Kidney tubule cell (primary cell): ENCODE data around the gene CCR5.
"Not testable (repeated sequence)": the region's sequence is repeated elsewhere in the genome, so short reads cannot be mapped to it uniquely, and the experiment has no call there.

Experiments
- DNase-seq: peaks from one replicate; pipeline ENCODE4 v3.0.0-alpha.2; 2018; ENCODE audit warnings: low spot score

The CCR5 gene

GRCh38 chr3:46386205-46386604 is 15.5 kb downstream of the CCR5 start:
- peak; percentile 95 for DNase-seq

DNA sequence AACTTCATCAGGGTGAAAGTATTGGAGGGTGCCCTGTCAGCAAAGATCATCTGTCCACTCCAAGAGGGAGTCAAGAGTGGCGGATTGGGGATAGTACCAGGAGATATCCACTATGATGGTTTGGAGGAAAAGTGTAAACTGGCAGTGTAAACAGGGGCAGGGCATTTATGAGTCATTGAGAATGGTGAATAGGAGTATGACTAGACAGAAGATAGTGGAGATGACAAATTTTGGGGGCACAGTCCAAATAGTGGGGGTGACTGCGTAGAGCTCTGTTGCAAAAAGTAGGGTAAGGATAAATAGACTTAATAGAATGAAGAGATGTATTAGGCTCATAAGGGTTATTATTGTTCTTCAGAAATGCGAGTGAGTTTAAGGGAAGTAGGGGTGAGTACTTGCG is 18.1 kb downstream of the CCR5 start:
- DNase-seq: not testable (repeated sequence)

DNA sequence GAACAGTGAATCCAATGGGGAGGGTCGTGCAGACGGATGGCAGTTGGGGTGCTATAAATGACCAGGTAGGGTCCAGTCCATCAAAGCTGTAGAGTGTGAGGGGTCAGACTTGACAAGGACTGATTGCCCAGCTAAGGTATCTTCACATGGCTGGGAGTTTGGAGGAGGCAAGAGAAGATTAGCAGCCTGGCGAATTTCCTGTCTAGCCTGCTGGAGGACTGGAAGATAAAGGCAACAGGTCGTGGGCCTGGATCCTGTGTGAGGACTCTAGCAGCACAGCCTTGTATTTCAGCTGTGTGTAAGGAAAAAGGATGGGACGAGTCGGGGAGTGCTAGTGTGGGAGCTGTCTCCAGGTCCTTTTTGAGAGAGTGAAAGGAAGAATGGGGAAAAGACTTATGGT is 18.6 kb downstream of the CCR5 start:
- DNase-seq: no peak

DNA sequence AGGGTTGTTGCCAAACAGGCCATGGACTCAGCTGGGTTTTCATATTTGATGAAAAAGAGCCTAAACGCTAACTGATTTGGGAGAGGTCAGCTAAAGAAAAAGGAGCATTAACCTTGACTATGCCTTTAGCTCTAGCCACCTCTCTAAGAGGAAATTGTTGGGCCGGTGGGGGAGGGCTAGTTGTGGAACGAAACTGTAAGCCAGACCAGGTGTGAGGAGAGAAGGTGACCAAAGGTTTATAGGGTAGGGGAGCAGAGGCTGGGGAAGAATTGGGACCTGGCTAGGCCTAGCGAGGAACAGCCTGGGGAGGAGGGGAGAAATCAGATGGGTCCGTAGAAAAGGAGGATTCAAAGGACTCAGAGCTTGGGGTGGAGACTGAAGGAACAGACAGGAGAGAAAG is 20.8 kb downstream of the CCR5 start:
- not testable (repeated sequence) for DNase-seq

- no peak for DNase-seq
Observed at GRCh38 chr3:46393011-46393410, 22.3 kb downstream of the CCR5 start.

- peak; percentile 34 for DNase-seq
Observed at GRCh38 chr3:46393554-46394434, 23.0 kb downstream of the CCR5 start.

GRCh38 chr3:46395210-46395661 is 24.5 kb downstream of the CCR5 start:
- no peak for DNase-seq

DNA sequence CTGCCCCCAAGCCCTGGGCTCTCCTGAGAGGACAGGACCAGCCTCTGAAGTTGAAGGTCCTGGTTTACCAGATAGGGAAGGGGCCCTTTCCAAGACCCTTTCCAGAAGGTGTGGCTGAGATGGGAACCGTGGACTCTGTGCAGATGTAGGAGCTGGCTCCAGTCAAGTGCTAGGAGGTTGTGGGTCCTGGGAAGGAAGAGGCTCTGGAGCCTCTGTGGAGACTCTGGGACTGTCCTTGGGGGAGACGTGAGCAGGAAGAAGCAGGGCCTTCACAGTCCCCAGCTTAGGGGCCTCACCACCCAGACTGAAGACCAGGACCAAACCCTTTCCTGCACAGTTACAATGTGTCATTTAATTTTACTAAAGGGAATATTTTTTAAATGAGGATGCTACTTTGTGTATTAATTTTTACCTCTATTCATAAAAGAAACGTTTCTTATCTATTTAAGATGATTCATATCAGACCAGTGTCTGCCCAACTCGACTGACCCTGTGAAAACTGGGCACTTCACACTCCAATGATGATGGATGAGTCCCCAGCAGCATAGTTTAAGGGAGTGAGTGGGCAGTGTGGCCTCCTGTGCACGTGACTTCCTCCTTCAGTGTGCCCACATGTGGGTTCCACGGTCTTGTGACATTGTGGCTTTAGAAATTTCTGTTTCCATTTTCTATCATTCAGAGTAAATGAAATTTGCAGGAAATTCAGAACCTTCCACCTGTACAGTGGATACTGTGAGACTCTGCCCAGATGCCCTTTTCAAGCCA is 25.2 kb downstream of the CCR5 start:
- DNase-seq: peak; percentile 35

DNA sequence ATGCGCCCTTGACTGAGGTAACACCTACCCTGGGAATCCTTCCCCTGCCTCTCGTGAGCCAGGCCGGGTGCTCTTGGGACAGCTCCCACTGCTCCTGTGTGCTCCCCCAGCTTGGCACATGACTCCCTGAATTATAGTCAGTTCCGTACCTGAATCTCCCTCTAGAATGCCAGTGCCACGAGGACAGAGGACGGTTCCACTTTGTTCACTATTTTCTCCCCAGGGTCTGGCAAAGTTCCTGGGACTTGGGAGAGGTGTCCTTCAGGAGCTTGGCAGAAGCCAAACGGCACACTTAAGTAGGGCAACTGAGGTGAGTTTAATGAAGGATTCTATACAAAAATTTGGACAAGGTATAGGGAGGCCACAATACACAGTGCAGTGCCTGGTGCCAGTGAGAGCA is 26.4 kb downstream of the CCR5 start:
- DNase-seq: no peak

DNA sequence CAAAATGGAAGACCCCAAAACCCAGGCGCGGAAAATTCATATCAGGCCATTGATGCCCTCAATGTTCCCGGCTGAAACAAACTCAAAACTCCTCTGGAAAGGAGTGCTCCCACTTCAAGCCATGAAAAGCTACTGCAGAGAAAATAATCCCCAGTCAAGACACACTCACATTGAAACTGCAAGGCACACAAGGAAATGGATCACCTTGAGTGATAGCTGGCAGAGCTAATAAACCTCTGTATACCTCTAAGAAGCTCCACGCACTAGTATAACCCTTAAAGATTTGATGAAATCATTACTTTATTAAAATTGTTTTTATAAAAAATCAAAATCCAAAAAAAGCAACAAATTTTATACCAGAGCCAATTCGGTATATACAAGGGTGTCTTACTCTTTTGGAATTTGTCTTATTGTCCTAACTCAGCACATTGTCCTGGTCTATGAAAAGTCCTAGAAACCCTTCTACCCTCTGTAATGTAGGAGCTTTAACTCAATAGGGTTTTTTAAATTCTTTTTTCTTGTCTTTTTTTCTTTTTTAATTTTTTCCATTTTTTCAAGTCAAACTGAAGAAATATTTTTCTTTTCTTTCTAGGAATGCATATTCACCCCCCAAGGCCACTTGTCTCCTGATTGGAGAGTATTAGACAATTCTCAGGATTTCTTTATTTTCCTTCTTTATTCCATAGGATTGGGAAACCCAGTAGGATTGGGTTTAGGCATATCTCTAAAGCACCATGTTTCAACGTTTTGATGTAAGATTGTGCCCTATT is 27.6 kb downstream of the CCR5 start:
- DNase-seq: no peak

DNA sequence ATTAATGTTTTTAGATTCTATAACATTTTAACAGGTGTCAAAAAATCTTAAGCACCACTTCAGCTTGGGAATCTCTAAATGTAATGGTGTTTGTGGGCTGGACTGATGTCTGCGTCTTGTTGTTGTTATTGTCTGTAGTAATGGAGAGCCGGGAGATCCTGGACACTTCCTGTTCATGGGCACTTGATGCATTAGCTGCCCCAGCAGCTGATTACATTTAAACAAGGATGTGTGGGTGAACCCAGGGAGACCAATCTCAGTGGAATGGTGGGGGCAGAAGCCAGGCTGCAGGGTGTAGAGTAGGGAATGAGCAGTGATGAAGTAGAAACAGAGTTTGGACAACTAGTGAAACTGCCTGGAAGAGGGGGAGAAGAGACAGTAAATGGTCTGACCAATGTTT is 28.4 kb downstream of the CCR5 start:
- DNase-seq: no peak

DNA sequence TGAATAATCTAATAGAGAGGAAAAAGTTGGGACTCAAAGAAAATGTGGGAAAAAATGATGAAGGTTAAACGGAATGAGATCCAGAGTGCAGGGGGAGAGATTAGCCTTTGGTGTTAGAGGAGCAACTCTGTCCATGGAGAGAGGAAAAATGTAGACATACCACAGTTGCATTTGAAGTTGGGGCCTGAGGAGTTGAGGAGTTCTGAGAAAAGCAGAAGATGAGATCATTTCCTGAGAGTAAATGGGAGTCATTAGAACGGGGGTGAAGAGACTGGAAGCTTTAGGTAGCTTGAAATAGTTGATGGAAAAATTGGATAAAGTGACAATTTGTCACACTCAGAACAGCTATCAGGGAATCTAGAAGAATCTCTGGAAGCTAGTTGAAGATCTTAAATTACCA is 28.8 kb downstream of the CCR5 start:
- DNase-seq: no peak

- no peak for DNase-seq
Observed at GRCh38 chr3:46400000-46400734, 29.4 kb downstream of the CCR5 start.

GRCh38 chr3:46400846-46401245 is 30.1 kb downstream of the CCR5 start:
- no peak for DNase-seq

- DNase-seq: no peak
Observed at GRCh38 chr3:46401579-46401978, 30.8 kb downstream of the CCR5 start.

- not testable (repeated sequence) for DNase-seq
Observed at GRCh38 chr3:46402902-46403301, 32.2 kb downstream of the CCR5 start.

- peak; percentile 50 for DNase-seq
Observed at GRCh38 chr3:46405301-46406019, 34.7 kb downstream of the CCR5 start.

DNA sequence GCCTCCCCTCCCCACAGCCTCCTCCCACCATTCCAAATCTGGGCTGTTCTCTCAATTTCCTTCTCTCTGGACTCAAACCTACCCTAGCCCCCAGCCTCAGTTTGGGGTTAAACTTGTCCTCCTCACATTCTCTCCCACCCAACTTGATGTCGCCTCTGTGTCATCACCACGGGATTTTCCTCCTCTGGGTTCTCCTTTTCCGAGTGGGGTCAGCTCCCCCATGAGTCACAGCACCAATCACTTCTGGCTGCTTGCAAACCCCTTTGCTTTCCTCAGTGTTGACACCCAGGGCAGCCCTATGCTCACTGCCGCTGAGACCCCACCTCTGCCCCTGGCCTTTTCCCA is 35.7 kb downstream of the CCR5 start:
- DNase-seq: no peak

DNA sequence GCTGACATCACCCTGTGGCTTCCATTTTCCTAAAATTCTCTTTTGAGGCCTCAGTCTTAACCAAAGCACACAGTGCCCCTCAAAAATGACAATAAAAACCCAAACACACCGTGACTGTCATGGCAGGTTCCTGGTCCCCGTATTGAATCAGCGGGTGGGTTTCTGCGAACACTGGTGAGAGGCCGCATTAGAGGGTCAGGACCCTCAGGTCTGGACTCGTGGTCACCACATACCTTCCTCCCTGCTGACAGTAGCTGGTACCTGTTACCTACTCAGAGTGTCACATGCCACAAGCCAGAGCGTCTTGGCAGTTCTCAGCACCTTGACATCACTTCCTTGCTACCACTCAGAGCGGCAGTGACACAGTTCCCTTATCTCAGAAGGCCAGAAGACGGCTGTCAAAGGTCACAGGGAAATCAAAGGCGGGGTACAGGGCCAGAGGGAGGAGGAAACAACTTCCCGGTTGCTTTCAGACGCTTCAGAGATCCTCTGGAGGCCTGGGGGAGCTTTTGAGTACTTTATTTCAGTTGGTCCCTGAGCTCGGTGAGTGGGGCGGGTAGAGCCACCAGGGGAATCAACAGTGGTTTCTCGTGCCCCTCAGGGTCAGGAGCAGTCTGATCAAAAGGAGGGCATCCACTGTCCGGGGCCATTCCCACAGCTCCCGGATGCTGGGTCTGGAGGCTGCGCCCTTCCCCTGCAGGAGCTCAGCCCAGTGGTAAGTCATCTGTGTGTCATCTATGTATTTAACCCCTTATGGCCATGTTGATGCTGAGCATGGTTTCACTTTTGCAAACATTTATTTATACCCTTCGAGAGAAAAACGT is 36.3 kb downstream of the CCR5 start, which contains the start of the genes CCR5AS and CCRL2:
Gene CCR5AS (minus strand): TSS at position 279 of the 824 bp plus-strand sequence.
Gene CCRL2 (plus strand): TSS at position 472 of the 824 bp plus-strand sequence. CDS start 821 bp downstream, outside the sequence.
- peak; percentile 36 for DNase-seq

GRCh38 chr3:46407970-46408369 is 37.2 kb downstream of the CCR5 start:
- DNase-seq: no peak
